Skeletal muscle satellite cell (primary cell): ENCODE data around the gene ANKRD55.
"Not testable (repeated sequence)": the region's sequence is repeated elsewhere in the genome, so short reads cannot be mapped to it uniquely, and the experiment has no call there.

Experiments used
- H3K27me3 ChIP-seq: 2 replicates; pipeline ENCODE4 v1.7.0; 2013; ENCODE audit warnings: low read length; ENCODE audit not compliant: control insufficient read depth, insufficient read depth
- H3K36me3 ChIP-seq: 2 replicates; pipeline ENCODE4 v1.7.0; 2013; ENCODE audit warnings: mild to moderate bottlenecking, control low read depth, low read length; ENCODE audit not compliant: insufficient read depth
- H3K4me1 ChIP-seq: 2 replicates; pipeline ENCODE4 v1.7.0; 2013; ENCODE audit warnings: low read length; ENCODE audit not compliant: control insufficient read depth, insufficient read depth
- H3K4me2 ChIP-seq: 2 replicates; pipeline ENCODE4 v1.7.0; 2013; ENCODE audit warnings: mild to moderate bottlenecking, low read length
- H3K4me3 ChIP-seq: 2 replicates; pipeline ENCODE4 v1.7.0; 2013; ENCODE audit warnings: low read length
- H3K9ac ChIP-seq: 2 replicates; pipeline ENCODE4 v1.7.0; 2013; ENCODE audit warnings: mild to moderate bottlenecking, low read depth, low read length, moderate library complexity
- H3K9me3 ChIP-seq: replicated peaks from 2 replicates; pipeline ENCODE4 v1.7.0; 2013; ENCODE audit warnings: mild to moderate bottlenecking, control low read depth, low read length

Gene ANKRD55

GRCh38 chr5:56130664-56131063, 102.5 kb downstream of the ANKRD55 start:
- no peaks in the 10 kb centered on the region for H3K36me3 ChIP-seq
- no peaks in the 10 kb centered on the region for H3K27me3 ChIP-seq
- H3K4me3 ChIP-seq = no peak overlapping the region
- H3K9me3 ChIP-seq = no peaks in the 10 kb centered on the region
- H3K9ac ChIP-seq = no peak overlapping the region
- H3K4me2 ChIP-seq = no peak overlapping the region
- H3K4me1 ChIP-seq = no peaks in the 10 kb centered on the region

GRCh38 chr5:56129288-56129687, 103.8 kb downstream of the ANKRD55 start:
- H3K9me3 ChIP-seq = no peaks in the 10 kb centered on the region
- H3K4me2 ChIP-seq = no peak overlapping the region
- H3K4me3 ChIP-seq = no peak overlapping the region
- H3K9ac ChIP-seq = no peak overlapping the region
- H3K36me3 ChIP-seq = no peaks in the 10 kb centered on the region
- H3K4me1 ChIP-seq = peaks cover 5% of the 10 kb centered on the region
- H3K27me3 ChIP-seq = no peaks in the 10 kb centered on the region

GRCh38 chr5:56128113-56128512, 105.0 kb downstream of the ANKRD55 start:
- Histone ChIP-seq H3K36me3 (no peaks in the 10 kb centered on the region), H3K4me1 (peaks cover 16% of the 10 kb centered on the region), H3K9ac (no peak overlapping the region), H3K4me3 (no peak overlapping the region), H3K9me3 (no peaks in the 10 kb centered on the region), H3K4me2 (no peak overlapping the region), H3K27me3 (no peaks in the 10 kb centered on the region)

GRCh38 chr5:56126487-56127179, 106.5 kb downstream of the ANKRD55 start:
- peaks cover 26% of the 10 kb centered on the region for H3K4me1 ChIP-seq
- H3K27me3 ChIP-seq = no peaks in the 10 kb centered on the region
- H3K4me2 ChIP-seq = no peak overlapping the region
- no peaks in the 10 kb centered on the region for H3K36me3 ChIP-seq
- H3K4me3 ChIP-seq = no peak overlapping the region
- H3K9me3 ChIP-seq = no peaks in the 10 kb centered on the region
- H3K9ac ChIP-seq = no peak overlapping the region

GRCh38 chr5:56123531-56124243, 109.4 kb downstream of the ANKRD55 start:
- no peaks in the 10 kb centered on the region for H3K36me3 ChIP-seq
- H3K4me1 ChIP-seq = peaks cover 27% of the 10 kb centered on the region
- no peaks in the 10 kb centered on the region for H3K9me3 ChIP-seq
- peak overlapping the region; percentile 50 for H3K9ac ChIP-seq
- H3K4me2 ChIP-seq = peak overlapping the region; percentile 70
- H3K27me3 ChIP-seq = no peaks in the 10 kb centered on the region
- peak overlapping the region; percentile 26 for H3K4me3 ChIP-seq

GRCh38 chr5:56122360-56122985, 110.7 kb downstream of the ANKRD55 start:
- H3K4me1 ChIP-seq = peaks cover 27% of the 10 kb centered on the region
- H3K36me3 ChIP-seq, H3K9me3 ChIP-seq, H3K9ac ChIP-seq, H3K27me3 ChIP-seq, H3K4me3 ChIP-seq, H3K4me2 ChIP-seq: not testable (repeated sequence)

GRCh38 chr5:56119050-56119449, 114.1 kb downstream of the ANKRD55 start:
- Histone ChIP-seq H3K9ac (no peak overlapping the region), H3K9me3 (no peaks in the 10 kb centered on the region), H3K36me3 (no peaks in the 10 kb centered on the region), H3K27me3 (no peaks in the 10 kb centered on the region), H3K4me2 (no peak overlapping the region), H3K4me1 (peaks cover 19% of the 10 kb centered on the region), H3K4me3 (no peak overlapping the region)

GRCh38 chr5:56116599-56117141, 116.5 kb downstream of the ANKRD55 start:
- no peak overlapping the region for H3K9ac ChIP-seq
- H3K4me1 ChIP-seq = peaks cover 1% of the 10 kb centered on the region
- no peak overlapping the region for H3K4me2 ChIP-seq
- H3K27me3 ChIP-seq = no peaks in the 10 kb centered on the region
- no peaks in the 10 kb centered on the region for H3K9me3 ChIP-seq
- no peak overlapping the region for H3K4me3 ChIP-seq
- no peaks in the 10 kb centered on the region for H3K36me3 ChIP-seq

- Histone ChIP-seq H3K9ac (no peak overlapping the region), H3K36me3 (no peaks in the 10 kb centered on the region), H3K4me1 (peaks cover 7% of the 10 kb centered on the region), H3K4me2 (no peak overlapping the region), H3K27me3 (no peaks in the 10 kb centered on the region), H3K9me3 (no peaks in the 10 kb centered on the region), H3K4me3 (no peak overlapping the region)
Observed at GRCh38 chr5:56115589-56115988, 117.5 kb downstream of the ANKRD55 start.

- no peak overlapping the region for H3K4me3 ChIP-seq
- H3K9ac ChIP-seq = no peak overlapping the region
- H3K36me3 ChIP-seq = no peaks in the 10 kb centered on the region
- H3K9me3 ChIP-seq = no peaks in the 10 kb centered on the region
- peaks cover 10% of the 10 kb centered on the region for H3K4me1 ChIP-seq
- no peaks in the 10 kb centered on the region for H3K27me3 ChIP-seq
- H3K4me2 ChIP-seq = no peak overlapping the region
Observed at GRCh38 chr5:56112526-56113121, 120.5 kb downstream of the ANKRD55 start.

GRCh38 chr5:56111404-56111781, 121.7 kb downstream of the ANKRD55 start:
- H3K4me2 ChIP-seq = no peak overlapping the region

More at GRCh38 chr5:56111404-56111781, 121.7 kb downstream of the ANKRD55 start:
- Histone ChIP-seq H3K4me1 (peaks cover 10% of the 10 kb centered on the region), H3K36me3 (no peaks in the 10 kb centered on the region), H3K27me3 (no peaks in the 10 kb centered on the region), H3K9ac (no peak overlapping the region), H3K9me3 (no peaks in the 10 kb centered on the region), H3K4me3 (no peak overlapping the region)
